HG03575 (cell line): ENCODE results near the gene PTEN.
"Not testable (repeated sequence)": the region's sequence is repeated elsewhere in the genome, so short reads cannot be mapped to it uniquely, and the experiment has no call there.

Source experiments
- ATAC-seq: cut with Tn5 transposase; IDR thresholded peaks from one replicate; pipeline ENCODE4 v1.9.1; 2021; ENCODE audit not compliant: unreplicated experiment, insufficient number of reproducible peaks, low FRiP score; ENCODE audit errors: extremely low read depth

Gene PTEN

DNA sequence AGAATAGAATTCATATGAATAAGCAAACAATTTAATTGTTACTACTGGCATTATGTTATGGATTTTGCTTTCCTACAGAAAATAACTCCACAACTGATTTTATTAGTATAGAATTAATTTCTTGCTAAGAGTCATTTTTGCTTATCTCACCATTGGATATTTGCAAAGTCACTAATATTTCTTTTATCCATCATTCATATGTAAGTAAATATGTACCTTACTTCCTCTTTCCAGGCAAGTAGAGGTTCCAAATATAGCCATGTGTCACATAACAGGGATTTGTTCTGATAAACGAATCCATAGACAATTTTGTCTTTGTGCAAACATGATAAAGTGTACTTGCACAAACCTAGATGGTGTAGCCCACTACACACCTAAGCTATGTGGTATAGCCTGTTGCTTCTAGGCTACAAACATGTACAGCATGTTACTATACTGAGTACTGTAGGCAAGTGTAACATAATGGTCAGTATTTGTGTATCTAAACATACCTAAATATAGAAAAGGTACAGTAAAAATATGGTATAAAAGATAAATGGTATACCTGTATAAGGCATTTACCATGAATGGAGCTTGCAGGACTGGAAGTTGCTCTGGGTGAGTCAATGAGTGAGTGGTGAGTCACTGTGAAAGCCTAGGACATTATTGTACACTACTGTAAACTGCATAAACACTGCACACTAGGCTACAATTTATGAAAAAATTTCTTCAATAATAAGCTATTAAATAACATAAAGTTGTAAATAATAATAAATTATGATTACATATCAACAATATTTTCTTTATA lies 18.4 kb upstream of the PTEN start:
- no peak for ATAC-seq

DNA sequence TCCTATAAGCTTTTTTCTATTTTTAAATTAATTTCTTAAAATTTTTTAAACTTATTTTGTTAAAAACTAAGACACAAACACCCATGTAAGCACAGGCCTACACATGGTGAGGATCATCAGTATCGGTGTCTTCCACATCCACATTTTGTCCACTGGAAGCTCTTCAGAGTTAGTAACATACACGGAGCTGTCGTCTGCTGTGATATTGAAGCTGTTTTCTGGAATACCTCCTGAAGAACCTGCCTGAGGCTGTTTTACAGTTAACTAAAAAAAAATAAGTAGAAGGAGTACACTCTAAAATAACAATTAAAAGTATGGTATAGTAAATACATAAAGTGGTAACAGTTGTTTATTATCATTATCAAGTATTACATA lies 17.8 kb upstream of the PTEN start:
- no peak for ATAC-seq

DNA sequence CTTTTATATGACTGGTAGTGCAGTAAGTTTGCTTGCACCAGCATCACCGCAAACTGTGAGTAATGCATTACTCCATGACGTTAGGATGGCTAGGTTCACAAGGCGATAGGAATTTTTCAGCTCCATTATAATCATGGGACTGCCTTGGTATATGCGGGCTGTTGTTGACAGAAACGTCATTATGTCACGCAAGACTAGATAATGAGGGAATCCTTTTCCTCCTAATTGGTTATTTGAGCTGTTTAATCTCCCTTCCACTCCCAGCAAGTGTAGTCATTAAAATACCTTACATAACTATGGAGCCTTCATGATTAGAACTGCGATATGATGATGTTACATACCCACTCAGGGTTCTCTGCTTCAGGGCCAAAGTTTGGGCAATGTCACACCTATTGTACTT lies 17.4 kb upstream of the PTEN start:
- ATAC-seq: no peak

- ATAC-seq: not testable (repeated sequence)
Observed at GRCh38 chr10:87846711-87847110, 16.7 kb upstream of the PTEN start.

GRCh38 chr10:87847550-87847949 lies 15.9 kb upstream of the PTEN start:
- ATAC-seq: no peak

- ATAC-seq: no peak
Observed at GRCh38 chr10:87849001-87849400, 14.4 kb upstream of the PTEN start.

- no peak for ATAC-seq
Observed at GRCh38 chr10:87850742-87851205, 12.7 kb upstream of the PTEN start.

DNA sequence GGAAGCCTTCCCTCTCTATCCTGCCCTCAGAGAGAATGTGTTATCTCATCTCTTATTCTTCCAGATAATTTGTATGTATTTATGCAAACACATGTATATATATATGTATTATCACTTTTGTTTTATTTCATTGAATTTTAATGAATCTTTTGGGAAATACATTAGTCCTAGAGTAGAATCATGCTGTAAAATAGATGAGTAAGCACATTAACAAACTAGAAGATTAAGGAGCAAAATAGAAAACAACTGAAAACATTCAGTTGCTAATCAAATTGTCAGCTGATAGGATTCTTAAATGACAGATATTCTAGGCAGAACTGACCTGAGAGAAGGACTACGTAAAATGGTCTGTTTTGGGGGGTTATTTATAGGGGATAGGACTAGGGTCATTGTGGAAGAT lies 11.3 kb upstream of the PTEN start:
- ATAC-seq: no peak

- ATAC-seq: not testable (repeated sequence)
Observed at GRCh38 chr10:87855247-87855646, 8.2 kb upstream of the PTEN start.

DNA sequence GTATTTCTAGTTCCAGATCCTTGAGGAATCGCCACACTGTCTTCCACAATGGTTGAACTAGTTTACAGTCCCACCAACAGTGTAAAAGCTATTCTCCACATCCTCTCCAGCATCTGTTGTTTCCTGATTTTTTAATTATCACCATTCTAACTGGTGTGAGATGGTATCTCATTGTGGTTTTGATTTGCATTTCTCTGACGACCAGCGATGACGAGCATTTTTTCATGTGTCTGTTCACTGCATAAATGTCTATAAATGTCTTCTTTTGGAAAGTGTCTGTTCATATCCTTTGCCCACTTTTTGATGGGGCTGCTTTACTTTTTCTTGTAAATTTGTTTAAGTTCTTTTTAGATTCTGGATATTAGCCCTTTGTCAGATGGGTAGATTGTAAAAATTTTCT lies 7.8 kb upstream of the PTEN start:
- ATAC-seq: not testable (repeated sequence)

GRCh38 chr10:87860156-87860795 lies 3.1 kb upstream of the PTEN start:
- ATAC-seq: no peak

DNA sequence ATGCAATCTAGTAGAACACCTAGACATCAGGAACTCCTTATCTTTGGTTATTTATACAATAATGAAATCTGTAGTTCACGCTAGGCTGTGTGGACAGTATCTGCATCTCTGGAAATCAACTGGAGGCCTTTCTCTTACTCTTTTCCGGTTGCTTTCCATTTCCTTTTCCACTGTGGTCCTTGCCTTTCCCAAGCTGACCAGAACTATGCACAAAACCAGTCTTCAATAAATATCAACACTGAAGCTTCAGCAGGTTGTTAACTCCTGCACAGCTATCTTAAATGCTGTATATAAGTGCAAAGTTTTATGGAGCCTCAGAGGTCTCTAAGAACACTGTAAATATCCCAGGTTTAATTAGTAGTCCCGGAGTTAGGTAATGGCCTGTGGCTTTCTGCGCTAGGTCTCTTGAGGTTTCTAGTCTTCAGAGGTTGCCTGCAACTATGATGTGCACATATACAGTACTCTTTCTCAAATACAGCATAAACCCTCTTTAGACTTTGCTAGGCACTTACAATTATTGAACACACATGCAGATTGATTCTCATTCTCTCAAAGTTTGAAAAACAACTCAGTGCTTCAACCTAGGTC lies 2.5 kb upstream of the PTEN start:
- no peak for ATAC-seq

- no peak for ATAC-seq
Observed at GRCh38 chr10:87861566-87861952, 1.9 kb upstream of the PTEN start.

DNA sequence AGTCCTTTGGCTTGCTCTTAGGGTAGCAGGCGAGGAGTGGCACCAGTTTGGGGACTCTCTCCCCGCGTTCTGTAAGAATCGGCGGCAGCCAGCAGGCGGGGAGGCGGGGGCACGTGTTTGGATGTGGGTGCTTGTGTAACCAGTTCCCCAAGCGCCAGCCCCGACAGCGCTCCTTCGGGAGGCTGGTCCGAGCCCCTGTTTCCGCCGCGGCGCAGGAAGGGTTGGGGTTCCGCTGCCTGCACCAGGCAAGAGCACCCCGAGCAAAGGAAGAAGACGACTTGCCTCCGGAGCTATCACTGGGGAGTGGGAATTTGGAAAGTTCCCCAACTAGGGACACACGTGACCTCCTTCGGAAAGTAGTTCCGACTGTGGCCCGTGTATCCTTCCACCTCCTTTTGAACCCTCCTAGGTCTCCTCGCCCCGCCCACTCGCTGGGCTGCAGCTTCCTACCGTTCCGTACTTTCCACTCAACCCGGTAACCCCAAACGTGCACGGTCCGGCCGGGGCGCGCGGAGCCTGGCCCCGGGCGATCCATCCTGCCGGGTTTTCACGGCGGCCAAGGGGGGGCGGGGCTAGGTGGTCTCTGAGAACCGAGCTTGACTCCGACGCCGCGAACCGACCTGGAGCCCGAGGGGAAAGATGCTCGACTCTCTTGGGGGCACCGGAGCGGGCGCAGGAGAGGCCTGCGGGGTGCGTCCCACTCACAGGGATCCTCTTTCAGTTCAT lies 1.3 kb upstream of the PTEN start:
- no peak for ATAC-seq

GRCh38 chr10:87862679-87863052 lies 759 bp upstream of the PTEN start:
- no peak for ATAC-seq

- not testable (repeated sequence) for ATAC-seq
Observed at GRCh38 chr10:87863951-87864495, 598 bp downstream of the PTEN start.

GRCh38 chr10:87864496-87865059 lies 1.2 kb downstream of the PTEN start:
- no peak for ATAC-seq

DNA sequence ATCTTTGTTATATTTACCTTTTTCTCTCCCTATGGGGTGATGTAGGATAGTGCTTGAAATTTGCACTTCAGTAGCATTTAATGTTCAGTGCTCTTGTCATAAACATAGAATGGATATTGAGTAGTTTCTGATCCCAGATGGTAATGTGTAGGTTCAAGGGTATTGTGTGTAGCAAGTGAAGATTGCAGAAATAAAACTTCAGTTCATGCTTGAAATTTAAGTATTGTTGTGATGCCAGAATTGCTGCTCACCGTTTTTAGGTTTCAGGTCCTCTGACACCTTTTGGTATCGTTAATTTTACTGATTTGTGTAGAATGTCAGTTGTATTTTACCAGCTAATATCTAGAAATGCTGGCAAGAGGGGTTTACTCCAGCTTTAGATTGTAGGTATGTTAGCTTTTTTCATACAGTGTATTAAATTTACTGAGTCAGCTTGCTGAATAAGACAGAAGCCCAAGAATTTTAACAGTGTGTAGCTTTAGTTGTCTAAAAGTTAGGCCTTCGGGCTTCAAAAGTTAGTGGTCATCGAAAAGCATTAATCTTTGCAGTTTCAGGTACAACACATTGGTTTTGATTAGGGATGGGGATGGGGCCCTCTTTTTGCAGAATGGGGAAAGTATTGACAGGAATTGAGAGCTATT lies 1.9 kb downstream of the PTEN start:
- no peak for ATAC-seq
